Measurements from ENCODE around the gene CCDC92B.
"Not testable (repeated sequence)": the region's sequence is repeated elsewhere in the genome, so short reads cannot be mapped to it uniquely, and the experiment has no call there.

CCDC92B gene

DNA sequence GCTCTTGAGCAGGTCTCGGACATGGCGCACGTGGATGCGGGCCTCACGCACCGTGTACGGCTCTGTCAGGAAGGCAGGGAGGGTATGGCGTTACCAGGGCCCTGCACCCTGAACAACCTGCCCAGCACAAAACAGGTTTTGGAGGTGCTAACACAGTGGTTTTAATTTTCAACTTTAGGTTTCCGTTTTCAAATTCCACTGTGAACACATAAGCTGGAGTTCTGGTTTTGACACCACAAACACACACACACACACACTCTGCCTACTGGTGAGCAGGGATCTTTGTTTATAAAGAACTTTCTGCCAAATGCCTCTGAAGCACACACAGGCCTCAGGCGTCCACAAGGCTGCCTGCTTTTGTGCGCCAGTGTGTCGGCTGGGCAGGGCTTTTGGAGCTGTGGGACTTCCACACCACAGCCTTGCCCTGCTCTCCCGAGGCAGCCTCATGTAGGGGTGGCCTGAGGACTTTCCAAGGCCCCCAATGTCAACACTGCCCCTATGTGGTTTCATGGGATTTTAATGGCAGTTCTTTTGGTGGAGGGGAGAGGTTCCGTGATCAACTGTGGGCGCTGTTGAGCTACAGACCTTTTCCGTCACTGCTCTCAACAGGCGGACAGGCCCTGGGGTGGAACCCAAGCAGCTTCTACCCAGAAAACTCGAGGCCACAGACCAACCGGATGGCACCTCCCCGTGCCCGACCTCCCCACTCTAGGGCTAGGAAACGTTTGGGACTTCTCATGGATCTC is 47.3 kb downstream of the CCDC92B start:
- no peak for DNase-seq

DNA sequence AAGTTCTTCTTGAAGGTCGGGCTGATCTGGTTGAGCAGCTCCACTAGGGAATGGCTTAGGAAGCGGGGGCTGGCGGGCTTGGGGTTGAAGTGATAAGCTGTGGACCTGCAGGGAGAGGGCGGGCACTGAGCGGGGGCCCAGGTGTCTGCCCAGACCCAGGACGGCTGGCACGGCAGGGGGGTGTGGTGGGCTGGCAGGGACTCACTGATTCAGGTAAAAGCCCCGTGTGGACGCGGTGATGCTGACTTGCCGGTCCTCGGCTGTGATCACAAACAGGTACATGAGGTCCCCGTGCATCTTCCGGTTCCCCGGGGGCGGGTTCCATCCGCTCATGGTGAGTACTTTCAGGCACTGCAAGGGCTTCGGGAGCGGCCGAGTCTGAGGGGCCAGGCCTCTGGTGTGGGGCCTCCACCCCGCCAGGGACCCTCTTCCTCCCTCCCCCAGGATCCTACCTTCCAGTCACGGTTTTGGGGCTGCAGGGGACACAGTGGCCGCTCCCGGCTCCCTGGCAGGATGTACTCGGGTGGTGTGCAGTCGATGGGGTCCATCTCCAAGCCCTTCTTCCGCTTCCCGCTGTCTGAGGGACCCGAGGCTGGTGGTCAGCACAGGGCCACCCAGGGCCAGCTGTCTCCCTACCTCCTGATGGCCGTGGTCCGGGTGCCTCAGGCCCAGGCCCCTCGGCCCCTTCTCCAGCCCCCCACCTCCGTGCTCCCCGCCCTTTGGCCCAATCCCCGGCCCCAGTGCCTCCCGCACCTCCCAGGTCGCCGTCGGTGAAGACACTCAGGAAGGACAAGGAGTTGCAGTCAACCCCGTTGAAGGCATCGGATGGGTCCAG is 48.1 kb downstream of the CCDC92B start:
- no peak for DNase-seq

DNA sequence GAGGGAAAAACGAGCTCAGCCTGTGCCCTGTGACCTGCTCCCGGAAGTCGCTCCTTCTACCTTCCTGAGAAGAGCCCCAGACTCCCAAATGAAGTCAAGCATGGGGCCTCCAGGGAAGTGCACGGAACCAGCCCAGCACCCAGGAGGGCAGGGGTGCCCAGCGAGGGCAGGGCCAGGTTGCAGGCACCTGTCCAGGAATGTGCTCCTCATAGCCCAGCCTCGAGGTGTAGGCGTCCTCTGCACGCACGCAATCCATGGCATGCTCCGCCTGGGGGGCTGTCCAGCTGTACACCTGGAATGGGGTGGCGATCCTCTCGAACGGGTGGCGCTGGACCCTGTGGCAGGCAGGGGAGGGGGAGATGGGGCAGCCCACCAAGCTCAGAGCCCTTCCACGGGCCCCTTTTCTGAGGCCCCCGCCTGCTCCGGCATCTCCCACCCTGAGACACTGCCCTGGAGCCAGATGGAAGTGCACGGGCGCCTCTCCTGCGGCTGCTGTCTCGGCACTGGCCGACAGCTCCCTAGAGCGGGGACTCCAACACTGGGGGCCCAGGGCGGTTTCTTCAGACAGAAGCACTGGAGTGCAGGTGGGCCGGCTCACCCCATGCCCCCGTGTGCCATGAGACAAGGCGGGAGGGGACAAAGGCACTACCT is 48.8 kb downstream of the CCDC92B start:
- no peak for DNase-seq

DNA sequence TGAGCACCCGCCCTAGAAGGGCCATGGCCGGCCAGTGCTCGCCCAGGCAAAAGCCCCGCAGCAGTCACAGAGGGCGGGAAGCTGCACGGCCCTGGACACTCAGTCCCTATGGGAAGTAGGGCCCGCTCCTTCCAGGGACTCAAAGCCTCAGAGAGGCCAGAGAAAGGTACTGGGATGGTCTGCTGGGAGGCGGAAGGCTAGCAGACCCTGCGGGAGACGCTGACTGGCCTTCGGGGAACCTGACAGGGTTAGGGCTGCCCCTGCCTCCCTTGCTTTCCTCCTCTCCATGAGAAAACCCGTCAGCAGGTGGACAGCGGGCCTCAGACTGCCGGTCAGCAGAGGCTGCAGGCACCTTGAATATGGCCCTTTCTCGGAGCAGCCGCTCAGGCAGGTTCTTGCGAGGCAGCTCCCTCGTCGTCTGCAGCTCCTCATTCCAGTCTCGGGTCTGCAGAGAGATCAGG is 49.4 kb downstream of the CCDC92B start:
- DNase-seq: no peak

DNA sequence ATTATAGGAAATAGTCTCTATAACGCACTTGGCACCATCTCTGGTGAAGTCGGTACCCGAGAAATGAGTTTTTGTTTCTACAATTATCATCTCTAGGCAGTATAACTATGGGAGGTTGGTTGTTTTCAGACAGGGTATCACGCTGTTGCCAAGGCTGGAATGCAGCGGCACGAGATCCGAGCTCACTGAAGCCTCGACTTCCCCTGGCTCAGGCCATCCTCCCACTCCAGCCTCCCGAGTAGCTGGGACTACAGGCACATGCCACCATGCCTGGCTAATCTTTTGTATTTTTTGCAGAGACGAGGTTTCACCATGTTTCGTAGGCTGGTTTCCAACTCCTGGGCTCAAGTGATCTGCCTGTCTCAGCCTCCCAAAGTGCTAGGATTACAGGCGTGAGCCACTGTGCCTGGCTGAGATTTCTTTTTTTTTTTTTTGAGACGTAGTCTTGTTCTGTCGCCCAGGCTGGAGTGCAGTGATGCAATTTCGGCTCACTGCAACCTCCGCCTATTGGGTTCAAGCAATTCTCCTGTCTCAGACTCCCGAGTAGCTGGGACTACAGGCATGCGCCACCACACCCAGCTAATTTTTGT is 50.1 kb downstream of the CCDC92B start:
- not testable (repeated sequence) for DNase-seq

DNA sequence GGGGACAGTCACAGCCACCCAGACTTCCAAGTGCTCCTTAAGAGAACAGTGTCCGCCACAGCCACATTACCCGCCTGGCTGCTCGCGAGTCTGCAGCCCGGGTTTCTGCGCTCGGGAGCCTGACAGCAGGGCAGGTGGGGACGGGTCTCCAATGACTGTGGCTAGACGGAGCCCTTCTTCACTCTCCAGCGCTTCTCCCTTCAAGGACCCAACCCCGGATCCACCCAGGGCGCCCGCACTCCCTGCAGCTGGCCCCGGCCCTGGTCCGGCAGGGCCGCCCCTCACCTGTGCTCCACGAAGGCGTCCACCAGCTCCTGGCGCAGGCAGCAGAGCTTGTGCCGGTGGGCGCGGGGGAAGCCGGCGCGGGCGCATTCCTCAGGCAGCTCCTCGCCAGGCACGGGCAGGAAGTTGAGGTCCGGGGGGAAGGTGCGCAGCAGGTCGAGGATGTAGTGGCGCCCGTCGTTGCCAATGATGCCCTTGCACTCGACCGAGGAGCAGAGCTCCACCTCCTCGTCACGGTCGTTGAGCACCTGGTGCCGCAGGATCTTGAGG is 51.8 kb downstream of the CCDC92B start:
- DNase-seq: no peak

DNA sequence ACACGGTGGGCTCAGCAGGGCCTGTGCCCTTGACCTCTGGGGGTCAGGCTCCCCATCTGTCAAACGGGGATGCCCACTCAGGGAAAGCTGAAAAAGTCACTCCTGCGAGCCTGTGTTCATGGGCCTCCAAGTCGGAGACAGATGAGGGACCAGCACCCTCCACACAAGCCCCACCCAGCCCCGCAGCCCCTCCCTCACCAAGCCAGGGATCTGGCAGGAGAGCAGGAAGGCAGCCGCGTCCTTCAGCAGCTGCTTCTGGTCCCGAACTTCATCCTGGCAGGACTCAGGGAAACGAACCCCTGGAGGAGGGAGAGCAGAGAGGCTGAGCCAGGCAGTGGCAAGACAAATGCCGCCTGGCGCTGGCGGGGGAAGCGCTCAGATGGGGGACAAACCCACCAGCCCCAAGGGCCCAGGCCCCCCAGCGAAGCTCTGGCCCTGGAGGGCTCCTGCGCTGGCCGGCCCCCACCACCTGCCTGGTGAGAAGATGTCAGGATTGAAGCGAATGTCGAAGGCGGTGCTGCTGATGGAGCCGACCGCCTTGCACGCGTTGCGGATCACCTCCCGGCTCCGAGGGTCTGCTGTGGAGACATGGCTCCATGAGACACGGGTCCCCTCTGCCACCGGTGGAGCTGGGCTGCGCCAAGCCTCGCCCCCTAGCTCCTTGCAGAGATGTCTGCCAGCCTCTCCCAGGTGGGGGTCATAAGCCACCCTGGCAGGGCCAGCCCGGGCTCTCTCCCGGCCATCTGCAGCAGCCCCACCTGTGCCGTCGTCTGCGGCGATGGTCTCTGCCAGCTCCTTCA is 53.3 kb downstream of the CCDC92B start:
- DNase-seq: no peak

DNA sequence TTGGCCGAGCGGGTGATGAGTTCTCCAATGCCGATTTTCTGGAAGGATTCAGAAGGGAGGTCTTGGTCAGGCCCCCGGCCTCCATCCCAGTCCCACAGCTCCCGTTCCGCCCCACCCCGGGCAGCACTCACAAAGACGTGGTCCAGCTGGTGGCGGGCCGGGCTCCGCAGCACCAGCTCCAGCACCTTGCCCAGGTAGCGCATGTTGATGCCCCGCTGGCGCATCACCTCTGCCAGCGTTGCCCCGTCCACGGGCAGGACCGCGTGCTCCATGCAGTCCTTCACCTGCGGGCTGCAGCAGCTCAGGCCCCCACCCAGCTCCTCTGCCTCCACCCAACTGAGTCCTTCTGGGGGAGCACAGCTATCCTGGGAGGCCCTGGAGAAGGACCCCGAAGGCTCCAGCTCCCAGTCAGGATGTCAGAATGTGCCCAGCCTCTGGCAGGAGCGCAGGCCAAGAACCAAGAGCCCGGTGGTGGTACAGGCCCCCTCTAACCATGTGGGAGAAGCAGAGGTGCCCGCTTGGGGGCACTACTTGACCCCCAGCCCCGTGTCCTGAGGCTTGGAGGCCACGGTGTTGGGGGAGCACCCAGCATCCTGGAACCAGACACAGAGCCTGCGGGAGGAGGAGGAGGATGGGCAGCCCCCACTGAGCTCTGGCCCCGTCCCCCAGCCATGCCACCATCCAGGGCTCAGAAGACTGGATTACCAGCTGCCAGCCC is 54.0 kb downstream of the CCDC92B start:
- no peak for DNase-seq

DNA sequence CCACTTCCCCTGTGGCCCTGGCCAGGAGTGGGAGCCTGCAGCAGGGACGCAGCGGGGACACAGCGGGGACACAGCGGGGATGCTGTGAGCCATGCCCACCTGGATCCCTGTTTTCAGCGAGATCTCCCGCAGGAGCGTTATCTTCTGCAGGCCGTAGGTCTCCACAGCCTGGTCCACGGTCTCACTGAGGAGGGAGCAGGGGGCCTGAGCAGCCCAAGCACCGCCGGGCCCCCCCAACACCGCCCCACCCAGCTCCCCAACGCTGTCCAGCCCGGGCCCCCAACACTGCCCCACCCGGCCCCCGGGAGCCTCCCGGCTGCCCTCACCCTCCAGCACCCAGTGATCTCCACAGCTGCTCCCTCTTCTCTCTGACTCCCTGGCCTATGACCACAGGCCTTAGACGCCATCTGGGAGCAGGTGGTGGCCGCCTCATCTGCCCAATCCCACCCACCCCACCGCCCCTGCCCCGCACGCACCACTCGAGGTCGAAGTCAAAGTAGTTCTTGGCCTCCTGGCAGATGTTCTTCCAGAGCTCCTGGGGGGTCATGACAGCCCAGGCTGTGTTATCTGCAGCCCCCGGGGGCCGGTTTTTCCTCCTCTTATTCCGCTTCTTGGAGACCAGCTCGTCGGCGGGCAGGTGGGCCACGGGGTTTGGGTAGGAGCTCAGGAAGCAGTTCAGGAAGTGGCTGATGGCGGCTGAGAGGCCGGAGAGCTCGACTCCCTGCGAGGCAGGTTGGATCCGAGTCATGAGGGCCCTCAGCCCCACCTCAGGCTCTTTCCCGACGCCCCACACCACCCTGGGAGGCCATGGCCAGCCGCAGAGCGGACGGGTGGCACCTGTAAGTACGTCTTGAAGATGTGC is 54.8 kb downstream of the CCDC92B start:
- DNase-seq: no peak

DNA sequence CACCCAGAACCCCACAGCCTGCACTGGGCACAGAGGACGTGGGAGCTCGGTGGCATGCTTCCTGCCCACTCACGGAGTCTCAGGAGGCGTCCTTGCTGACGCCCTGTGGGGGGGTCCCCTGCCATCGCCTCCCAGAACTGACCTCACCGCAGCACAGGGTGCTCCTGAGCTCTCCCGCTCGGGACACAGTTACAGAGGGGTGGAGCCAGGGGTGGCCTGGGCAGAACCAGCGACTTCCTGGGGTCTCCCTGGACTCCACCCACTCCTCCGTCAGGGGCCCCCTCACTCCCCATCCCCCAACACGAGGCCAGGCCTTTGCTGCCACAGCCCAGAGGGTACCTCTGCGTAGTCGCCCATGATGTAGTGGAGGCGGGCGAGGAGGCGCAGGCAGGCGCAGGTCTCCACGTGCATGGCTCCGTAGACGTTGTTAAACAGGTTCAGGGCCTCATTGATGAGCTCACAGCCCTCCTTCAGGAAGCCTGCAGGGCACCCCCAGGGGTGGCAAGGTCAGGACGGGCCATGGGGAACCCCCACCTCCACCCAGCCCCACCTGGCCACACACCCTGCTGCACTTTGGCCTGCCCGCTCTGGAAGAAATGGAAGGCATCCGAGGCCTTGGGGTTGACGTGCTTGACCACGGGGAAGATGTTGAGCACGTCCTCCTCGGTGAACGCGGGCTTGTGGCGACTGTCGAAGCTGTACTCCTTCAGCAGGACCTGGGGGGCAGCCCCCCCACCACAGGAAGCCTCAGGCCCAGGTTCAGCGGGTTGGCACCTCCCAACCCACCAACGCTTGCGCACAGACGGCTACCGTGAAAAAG is 55.7 kb downstream of the CCDC92B start:
- no peak for DNase-seq

DNA sequence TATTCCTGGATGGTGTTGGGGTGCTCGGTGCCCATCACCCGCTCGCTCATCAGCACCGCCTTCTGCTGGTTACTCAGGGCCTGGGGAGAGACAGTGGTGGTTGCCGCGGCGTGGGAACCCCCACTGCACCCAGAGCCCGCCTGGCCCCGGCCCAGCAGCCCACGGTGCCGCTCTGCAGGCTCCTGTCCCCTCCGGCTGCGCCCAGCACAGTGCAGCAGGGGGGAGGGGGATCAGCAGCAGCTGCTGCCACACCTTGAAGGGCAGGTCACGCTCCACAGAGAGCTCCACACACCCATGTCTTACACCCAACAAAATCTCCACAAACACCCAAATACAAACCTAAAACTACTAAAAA is 56.7 kb downstream of the CCDC92B start:
- DNase-seq: no peak

DNA sequence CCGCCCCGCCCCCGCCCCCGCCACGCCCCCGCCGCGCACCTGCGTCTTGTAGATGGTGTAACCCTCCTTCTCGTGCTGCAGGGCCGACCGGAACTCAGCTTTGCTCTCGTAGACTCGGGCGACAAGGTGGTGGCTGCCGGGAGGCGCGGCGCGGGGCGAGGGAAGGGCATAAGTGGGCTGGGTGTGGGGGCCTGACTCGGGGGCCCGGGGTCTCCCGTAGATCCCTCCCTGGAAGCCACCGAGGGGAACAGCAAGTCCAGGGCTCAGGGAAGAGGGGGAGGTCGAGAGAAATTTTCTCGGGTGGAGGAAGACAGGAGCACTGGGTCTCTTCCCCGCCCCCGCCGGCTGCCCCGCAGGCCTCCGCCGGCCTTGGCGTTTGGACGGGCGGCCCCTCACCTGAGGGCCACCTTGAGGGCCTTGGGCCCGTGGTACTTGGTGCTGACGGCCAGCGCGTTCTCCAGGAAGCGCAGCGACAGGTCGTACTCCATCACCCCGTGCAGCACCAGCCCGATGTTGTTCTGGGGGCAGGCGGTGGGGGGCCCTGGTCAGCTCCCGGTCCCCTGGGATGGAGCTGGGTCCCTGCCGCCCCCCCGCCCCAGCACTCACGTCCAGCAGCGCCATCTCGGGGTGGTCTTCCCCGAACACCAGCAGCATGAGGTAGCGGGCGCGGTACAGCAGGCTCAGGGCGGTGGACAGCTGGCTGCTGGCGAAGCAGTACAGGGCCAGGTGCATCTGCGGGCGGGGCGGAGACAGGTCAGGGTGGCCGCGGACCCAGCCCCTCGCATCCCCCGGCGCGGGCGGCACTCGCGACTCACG is 57.3 kb downstream of the CCDC92B start:
- DNase-seq: no peak

DNA sequence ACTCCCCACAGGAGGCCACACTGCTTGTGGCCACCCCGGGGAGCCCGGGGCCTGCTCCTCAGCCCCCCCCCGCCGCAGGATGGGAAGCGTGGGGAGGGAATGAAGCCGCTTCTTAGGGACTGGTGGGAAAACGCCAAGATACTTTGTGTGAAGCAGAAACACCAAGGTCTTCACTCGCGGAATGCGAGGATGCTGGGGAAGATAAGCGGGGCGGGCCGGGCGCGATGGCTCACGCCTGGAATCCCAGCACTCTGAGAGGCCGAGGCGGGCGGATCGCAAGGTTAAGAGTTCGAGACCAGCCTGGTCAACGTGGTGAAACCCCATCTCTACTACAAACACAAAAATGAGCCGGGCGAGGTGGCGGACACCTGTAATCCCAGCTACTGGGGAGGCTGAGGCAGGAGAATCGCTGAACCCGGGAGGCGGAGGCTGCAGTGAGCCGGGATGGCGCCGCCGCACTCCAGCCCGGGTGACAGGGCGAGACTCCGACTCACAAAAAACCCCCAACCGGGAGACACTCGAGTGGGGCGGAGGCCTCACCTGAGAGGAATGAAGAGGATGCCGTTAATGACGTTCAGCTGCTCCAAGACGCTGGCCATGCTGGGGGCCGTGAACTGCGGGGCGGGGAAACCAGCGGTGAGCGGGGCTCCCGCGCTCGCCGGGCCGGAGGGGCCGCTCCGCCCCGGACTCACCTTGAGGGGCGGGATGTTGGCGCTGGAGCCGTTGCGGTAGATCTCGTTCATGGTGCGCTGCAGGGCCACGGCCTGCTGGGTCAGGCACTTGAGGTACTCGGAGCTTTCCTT is 58.2 kb downstream of the CCDC92B start:
- DNase-seq: no peak

DNA sequence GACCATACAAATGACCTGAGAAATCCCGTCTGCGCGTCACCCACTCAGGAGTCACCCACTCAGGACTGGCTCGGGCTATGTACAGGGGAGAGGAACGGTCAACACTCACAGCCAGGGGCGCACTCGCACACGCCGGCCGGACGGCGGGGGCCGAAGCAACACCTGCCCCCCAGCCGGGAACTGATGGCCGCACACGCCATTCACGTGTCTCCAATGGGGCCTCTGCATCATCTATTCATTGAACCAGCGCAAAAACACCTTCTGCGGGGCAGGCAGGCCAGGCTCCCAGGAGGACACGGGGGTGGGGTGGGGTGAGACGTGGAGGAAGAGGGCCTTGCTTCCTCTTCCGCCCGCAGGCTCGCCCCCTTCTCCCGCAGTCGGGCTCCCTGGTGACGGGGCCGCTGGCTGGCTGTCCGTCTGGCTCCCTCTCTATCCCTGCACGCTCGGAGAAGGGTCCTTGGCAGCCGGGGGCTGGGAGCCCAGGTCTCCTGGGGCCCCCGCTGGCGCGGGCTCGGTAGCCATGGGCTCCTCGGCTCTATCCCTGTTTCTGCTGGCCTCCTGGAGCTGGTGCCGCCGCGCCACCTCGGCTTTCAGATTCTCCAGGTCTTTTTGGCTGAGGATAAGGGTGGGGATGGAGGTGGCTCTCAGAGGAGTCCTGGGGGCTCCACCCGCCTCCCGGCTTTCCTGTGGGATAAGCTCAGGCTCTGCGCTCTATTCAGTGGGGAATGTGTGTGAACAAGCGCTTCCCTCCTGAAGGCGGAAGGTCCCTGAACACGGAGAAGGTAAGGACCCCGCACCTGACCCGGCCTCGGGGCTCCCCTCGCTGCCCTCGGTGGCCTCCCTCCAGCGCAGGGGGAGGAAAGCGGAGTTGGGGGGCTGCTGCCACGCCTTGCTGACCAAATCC is 59.0 kb downstream of the CCDC92B start:
- no peak for DNase-seq

DNA sequence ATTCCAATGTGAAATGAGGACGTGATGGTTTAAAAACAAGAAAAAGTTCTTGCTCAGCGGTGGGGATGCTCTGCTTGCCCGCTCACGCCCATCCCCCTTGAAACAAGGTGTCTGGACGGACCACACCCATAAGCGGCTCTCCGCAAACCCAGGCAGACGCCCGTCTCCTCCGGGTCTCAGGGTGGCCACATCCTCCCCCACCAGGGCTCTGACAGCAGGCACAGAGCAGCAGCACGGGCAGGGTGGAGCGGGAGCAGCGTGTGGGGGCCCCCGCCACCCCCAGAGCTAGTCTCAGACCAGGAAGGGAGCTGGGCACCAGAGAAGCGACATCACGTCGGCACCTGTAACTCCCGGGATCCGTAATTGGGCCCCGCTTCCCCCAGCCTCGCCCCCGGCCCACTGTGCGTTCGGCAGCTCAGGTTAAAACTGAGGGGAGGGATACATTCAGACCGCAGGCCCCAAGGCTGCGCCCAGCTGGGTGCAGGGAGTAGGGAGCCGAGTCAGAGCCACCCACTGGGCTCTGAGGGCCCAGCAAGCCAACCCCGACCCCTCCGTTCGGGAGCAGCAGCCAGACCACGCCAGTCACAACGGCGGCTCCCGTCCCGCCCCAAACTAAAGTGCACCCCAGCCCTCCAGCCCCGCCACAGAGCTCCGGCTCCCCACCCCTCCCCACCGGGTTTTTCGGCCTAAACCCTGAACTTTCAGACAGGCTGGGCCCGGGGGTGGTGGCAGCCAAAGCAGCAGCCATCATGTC is 59.9 kb downstream of the CCDC92B start:
- DNase-seq: no peak

Measured in KG1 (cell line).